PFSK-1 (cell line): ENCODE measurements around the gene MAPK14.

Experiments used
- FOXP2 ChIP-seq: optimal IDR thresholded peaks from 2 replicates; pipeline ENCODE3; 2011; ENCODE audit warnings: borderline replicate concordance, control low read depth, inconsistent platforms; ENCODE audit not compliant: insufficient read depth; ENCODE audit errors: extremely low read length, extremely low read depth
- POLR2AphosphoS5 ChIP-seq: IDR thresholded peaks from 2 replicates; pipeline ENCODE4 v1.6.1; 2012; ENCODE audit warnings: low read depth, mild to moderate bottlenecking, control low read depth, low read length, moderate library complexity
- REST ChIP-seq, 2 experiments: IDR thresholded peaks; 2 replicates each; pipeline versions ENCODE4 v1.6.1 to v1.8.0; 2011 to 2012; ENCODE audit warnings: low read depth in 2 of 2, low read length in 2 of 2, control low read depth in 1 of 2, inconsistent platforms in 1 of 2, mild to moderate bottlenecking in 1 of 2, moderate library complexity in 1 of 2; ENCODE audit not compliant: insufficient read depth in 1 of 2
- SIN3A ChIP-seq: IDR thresholded peaks from 2 replicates; pipeline ENCODE4 v1.6.1; 2012; ENCODE audit warnings: mild to moderate bottlenecking, low read length, moderate library complexity, borderline replicate concordance; ENCODE audit not compliant: insufficient read depth
- TAF1 ChIP-seq: IDR thresholded peaks from 2 replicates; pipeline ENCODE4 v1.6.1; 2012; ENCODE audit warnings: low read length, control low read depth, borderline replicate concordance; ENCODE audit not compliant: insufficient read depth

Gene MAPK14

GRCh38 chr6:36039112-36039511, 11.5 kb downstream of the MAPK14 start:
- TF ChIP-seq POLR2AphosphoS5 (no peak), FOXP2 (no peak), REST (IDR thresholded peaks at IDR 0.05; ENCODE audit: insufficient read depth in 1 of 2, low read depth in 2 of 2, low read length in 2 of 2) (no peak), TAF1 (no peak), SIN3A (no peak)

- no peak for TF ChIP-seq REST (IDR thresholded peaks at IDR 0.05; ENCODE audit: insufficient read depth in 1 of 2, low read depth in 2 of 2, low read length in 2 of 2)
- no peak for TF ChIP-seq POLR2AphosphoS5
Observed at GRCh38 chr6:36040958-36041357, 13.3 kb downstream of the MAPK14 start.

GRCh38 chr6:36042618-36043260, 15.1 kb downstream of the MAPK14 start:
- no peak for TF ChIP-seq REST (IDR thresholded peaks at IDR 0.05; ENCODE audit: insufficient read depth in 1 of 2, low read depth in 2 of 2, low read length in 2 of 2)
- TF ChIP-seq SIN3A = no peak
- TF ChIP-seq POLR2AphosphoS5 = no peak
- no peak for TF ChIP-seq TAF1
- TF ChIP-seq FOXP2 = no peak

GRCh38 chr6:36049582-36049981, 22.0 kb downstream of the MAPK14 start:
- no peak for TF ChIP-seq FOXP2
- TF ChIP-seq POLR2AphosphoS5 = no peak
- no peak for TF ChIP-seq TAF1

- TF ChIP-seq REST (IDR thresholded peaks at IDR 0.05; ENCODE audit: insufficient read depth in 1 of 2, low read depth in 2 of 2, low read length in 2 of 2) = no peak
- TF ChIP-seq POLR2AphosphoS5 = no peak
Observed at GRCh38 chr6:36050305-36050704, 22.7 kb downstream of the MAPK14 start.
